CD4-positive, alpha-beta T cell treated with Interleukin-17A for 1 hour (primary cell): Measurements from ENCODE around the gene CBX4.

ENCODE experiments used
- DNase-seq: peaks from one replicate; pipeline ENCODE4 v3.0.0-alpha.2; 2020

CBX4 gene

DNA sequence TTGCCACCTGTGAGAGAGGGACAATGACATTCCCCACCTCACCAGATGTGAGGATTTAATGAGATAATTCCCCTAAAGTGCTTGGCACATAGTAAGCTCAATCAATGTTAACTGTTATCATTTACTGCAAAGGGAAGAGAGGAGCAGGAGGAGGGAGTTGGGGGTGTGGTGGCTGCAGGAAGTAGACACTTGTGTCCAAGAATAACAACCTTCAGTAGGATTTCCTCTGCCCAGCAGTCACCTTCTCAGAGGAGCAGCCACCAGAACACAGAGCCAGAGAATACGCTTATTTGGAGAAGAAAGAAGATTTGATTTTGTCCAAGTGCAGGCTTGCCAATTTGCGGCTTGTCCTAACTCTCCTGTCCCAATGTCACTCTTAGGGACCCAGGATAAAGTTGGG is 10.2 kb downstream of the CBX4 start:
- no peak for DNase-seq

DNA sequence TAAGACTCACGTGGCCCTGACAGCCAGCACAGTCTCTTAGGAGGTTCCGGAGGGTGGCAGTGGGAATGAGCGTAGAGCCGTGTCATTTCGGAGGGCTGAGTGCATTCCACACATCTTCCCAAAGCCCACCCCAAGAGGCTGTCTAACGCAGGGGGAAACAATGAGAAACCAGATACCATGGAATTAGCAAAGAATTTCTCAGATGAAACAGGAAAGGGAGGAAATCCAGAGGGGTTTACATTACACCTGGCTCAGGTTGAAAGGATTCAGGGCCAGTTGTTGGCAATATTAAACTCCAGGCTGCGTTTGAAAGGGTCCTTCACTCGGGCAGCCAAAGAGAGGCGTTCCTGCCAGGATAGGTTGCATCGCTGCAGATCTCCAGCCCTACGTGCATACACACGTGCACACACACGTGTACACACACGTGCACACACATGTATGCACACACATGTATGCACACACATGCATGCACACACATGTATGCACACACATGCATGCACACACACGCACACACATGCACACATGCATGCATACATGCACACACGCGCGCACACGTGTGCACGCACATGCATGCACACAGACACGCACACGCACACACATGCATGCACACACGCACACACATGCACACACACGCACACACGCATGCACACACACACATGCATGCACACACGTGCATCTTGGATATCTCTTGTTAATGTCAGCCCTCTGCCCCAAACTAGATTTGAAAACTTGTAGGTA is 12.2 kb downstream of the CBX4 start:
- DNase-seq = no peak

DNA sequence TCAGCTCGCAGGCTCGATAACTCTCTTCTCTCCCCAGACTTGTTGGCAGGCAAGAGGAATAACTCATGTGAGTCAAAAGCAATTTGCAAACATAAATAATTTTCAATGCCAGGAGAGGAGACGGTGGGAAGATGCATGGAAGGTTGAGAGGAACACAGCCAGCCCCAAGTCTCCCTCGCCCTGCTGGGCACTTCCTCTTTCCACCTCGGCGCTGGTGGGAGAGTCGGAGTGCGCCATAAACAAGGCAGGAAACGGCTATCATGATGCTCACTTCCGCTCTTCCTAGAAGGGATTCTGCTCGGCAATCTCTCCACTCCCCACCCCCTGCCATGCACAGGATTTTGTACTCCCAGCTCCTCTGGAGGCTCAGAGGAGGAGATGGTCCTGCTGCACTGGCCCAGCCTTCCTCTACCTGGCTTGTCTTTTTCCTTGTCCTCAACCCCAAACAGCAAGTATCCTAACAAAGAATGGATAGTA is 13.0 kb downstream of the CBX4 start:
- no peak for DNase-seq

DNA sequence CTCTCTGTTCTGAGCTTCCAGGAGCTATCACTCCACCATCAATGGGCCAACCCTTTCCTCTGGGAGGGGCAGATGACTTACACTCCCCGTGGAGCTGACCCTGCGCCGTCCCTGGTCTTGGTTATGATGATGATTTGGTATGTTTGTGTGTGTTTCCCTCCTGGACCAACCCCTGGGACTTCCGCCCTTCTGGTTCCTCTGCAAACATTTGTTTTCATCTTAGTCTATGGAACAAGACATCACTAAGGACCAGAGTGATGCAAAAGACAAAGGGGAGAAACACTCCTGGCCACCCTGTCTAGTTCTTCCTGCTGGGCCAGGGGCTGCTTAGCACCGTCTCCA is 13.7 kb downstream of the CBX4 start:
- no peak for DNase-seq

DNA sequence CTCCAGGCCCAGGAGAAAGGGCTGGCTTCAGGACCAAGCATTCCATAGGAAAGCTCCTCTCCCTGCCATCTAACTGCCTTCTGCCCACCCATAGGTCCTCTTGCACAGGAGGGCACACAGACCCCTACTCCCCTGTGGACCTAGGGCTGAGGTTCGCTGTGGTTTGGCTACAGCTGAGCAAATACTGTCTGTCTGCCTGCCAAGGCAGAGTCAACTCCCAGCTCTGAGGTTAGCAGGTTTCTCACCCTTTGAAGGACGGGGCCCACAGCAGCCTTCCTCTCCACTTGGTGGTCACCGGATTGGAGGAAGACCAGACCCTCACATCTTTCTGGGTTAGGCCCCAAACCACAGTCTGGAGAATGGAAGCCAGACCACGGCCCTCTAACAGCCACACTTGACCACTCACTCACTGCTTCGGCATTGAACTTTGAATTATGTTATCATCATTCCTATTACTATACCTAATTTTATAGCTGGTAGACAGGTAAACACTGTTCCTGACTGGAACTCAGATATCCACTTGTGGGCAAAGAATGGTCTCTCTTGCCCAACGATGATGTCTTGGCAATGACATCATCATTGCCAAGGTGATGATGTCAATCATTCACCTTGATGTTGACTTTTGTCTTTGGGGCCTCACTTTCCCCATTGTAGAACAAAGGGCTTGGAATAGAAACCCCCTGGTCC is 14.2 kb downstream of the CBX4 start:
- no peak for DNase-seq

DNA sequence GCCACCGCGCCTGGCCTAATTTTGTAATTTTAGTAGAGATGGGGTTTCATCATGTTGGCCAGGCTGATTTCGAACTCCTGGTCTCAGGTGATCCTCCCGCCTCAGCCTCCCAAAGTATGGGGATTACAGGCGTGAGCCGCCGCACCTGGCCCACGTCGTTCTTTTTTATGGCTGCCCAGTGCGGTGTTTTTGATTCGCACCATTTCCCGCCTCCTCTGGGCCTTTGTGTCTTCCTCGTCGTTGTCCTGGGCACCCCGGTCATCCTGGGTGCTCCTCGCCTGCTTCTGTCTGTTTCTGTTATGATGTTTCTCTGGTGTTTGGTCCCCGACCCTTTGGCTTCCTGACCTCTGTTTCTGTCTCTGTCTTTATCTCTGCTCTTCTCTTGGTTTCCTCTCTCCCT is 15.0 kb downstream of the CBX4 start:
- DNase-seq = no peak

DNA sequence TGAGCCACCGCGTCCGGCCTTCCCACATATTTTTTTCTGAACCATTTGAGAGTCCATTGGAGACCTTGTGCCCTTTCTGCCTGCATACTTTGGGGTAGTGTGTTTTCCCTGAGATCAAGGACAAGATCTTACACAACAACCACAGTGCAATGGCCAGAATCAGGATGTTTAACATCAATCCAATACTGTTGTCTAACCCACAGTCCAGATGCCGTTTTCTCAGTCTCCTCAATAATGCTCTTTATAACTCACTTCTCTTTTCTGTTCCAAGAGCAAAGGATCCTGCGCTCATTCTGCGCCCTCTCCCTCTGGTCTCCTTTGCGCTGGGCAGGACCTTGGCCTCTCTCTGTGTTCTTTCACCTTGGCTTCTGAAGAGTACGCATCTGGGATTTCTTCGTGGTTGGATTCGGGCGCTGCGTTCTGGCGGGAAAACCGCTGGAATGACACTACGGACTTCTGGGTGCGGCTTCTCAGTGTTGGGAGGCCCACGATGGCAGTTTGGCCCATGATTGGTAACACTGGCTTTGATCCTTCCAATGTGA is 16.6 kb downstream of the CBX4 start:
- no peak for DNase-seq

DNA sequence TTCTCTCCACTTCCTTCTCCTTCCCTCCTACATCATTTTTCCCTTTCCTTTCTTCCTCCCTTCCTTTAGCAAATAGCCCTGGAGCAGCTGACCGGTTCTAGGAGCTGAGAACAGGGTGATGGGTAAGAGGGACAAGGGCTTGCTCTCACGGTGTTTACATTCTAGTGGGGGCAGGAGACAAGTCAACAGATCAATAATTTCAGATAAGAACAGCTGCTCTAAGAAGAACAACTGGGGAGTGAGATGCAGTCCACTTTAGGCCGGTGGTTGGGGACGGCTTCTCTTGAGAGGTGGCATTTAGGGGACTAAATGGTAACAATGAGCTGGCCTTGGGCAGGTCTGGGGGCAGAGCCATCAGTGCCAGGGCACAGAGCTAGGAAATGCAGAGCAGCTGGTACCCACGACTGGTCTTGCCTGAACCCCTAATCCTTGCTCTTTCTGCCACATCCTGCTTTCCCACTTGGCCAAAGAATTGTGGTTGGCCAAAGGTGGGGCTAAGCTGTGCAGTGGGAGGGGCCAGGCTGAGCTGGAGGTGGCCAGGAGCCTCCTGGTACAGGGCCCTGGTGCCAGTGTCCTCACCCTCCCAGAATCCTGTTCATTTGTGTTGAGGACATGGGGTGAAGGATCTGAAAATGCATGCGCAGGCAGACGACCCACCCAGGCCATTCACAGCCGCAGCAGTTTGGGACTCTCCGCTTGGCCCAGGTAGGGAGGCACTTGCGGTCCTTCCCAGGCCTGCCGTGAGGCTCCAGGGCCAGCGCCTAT is 17.7 kb downstream of the CBX4 start:
- DNase-seq = no peak

DNA sequence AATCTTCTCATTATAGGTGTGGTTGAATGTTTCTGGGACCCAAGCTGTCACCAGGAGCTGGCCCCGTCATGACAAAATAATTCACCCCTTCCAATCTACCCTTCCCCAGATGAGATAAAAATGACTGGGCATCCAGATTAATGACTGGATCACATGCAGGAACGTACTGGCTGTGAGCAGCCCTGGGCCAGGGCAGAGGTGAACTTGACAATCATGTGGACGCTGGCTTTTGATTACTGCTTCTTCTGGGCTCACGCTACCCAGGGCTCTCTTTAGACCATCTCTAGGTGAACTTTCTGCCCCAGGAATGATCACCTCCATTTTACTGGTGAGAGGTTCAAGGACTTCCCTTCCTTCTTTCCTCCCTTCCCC is 18.3 kb downstream of the CBX4 start:
- no peak for DNase-seq

DNA sequence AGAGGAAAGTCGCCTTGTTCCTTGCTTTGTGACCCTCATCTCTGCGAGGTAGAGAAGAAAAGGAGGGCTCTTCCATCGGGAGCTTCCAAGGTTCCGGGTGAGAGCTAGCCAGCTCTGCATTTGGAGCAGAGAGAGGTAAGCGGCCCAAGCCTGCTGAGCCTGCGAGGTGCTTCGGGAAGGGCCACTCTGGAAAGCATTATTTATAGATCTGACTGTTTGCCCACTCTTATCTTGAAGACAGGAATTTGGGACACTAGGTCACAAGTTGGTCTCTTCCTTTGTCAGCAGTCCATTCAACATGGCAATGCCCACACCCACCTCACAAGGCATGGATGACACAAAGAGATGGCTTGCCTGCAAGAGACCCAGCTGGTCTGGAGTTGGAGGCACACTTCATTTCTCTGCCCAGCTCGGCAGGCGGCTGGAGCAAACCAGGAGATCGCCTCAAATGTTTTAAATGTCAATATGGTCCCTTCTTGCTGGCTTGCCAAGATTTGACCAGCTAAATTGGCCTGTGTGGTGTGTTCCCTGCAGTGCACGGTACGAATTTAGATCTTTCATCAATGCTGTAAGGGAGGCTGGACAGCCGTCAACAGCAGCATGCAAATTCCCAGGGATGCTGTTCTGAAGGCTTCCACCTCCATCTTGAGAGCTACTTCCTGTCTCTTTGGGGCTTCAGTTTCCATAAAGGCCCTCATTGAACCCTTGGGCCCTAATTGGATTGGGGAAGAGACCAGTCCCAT is 19.5 kb downstream of the CBX4 start:
- DNase-seq = no peak

DNA sequence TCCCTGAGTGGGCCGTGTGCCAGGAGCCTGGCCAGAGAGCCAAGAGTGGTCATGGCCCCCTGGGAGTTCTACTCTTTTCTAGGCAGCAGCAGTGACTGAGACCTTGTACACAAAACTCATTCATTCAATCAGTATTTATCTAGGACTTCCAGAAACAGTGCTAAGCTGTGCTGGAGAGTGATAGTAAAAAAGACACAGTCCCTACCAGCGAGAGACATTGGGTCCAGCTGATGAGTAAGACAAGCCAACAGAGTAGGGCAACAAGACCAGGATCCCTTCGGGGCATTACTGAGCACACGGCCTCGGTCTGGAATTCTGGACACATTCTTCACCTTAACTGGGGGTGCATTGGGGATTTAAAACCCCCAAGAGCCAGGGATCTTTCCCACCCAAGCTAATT is 20.2 kb downstream of the CBX4 start:
- DNase-seq = no peak

DNA sequence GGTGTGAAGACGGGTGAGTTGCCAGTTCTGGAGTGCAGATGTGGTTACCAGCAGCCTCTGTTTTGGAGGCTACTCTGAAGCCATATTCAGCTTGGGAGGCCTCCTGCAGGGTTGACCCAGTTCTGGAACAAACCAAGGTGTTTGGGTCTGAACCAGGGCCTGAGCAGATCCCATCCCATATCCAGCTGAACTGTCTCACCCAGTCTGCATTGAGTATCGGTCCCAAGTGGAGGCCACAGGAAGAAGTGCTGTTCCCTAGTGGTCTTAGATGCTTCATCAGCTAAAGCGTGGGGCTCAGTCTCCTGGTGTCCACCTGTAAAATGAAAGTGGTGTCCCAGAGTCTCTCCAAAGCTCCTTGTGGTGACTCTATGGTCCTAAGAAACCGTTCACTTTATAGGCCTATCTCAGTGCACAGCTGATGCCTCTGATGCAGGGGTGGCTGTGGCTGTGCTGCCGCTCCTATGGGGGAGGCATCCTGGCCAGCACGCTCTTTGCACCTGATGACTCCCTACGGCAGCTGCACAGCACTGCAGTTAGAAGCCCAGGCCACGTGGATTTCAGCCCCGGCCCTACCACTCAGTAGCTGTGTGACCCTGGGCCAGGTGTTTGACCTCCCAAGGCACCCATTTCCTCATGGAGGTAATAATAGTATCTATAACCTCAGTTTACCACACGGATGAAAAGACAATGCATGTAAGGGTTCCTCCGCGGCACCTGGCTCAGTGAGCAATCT is 21.0 kb downstream of the CBX4 start:
- no peak for DNase-seq

DNA sequence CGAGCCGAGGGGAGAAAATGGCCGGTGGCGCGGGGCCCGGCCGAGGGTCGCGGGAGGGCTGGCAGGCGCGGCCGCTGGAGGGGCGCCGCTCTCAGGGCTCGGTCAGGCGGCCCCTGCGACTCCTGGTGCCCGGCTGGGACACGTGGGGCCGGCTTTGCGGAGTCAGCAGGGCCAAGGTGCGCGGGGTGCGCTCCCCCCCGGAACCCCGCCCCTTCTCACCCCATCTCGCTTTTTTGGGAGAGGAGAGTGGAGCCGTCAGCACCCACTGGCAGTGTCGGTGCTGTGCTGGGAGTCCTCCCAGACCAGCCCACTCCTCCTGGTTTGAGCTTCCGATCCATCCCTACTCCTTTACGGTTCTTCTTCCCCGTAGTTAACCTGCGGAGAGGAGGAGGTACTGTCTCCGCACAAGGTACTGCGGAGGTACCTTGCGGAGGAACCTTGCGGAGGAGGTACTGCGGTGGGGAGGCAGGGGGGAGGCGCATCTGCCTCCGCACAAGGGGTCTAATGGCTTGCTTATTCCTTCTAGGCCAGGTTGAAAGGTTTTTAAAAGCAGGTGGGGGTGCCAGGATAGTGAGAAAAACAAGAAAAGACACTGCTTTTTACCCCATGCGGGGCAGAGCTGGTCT is 23.3 kb downstream of the CBX4 start:
- DNase-seq = no peak

DNA sequence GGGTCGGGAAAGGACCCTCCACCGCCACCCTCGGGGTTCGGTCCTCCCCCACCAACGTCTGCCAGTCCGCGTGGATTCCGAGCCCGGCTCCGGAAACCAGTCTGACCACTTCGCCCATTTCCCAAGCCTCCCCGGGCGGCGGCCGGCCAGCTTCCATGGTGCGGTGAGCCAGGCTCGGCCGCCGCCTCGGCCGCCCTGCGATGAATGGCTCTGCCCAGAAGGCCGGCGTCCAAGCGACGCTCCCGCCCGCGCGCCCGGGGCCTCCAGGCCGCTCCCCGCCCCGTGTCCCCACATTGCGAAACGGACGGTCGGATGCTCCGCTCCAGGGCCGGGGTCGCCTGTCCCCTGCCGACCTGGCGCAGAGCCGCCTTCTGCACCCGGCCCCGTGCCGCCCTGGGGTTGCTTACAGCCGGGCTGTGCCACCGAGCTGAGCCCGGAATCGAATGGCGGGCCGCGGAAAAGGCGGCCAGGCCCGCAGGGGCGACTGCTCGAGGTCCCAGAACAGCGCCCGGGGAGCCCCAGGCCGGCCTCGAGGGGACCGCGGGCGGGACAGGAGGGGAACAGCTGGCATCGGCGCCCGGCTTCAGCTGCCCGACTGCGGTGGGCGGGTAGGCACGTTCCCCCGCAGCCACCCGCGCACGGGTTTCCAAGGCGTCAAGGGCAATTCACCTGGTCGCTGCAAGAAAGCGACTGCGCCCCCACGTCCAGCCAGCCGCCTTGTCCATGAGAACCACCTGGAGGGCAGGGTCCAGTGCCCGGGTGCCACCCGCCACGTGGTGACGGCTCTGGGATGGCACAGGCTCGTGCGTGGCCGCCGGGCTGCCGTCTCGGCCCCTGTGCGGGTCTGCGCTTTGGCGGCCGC is 24.0 kb downstream of the CBX4 start:
- no peak for DNase-seq

DNA sequence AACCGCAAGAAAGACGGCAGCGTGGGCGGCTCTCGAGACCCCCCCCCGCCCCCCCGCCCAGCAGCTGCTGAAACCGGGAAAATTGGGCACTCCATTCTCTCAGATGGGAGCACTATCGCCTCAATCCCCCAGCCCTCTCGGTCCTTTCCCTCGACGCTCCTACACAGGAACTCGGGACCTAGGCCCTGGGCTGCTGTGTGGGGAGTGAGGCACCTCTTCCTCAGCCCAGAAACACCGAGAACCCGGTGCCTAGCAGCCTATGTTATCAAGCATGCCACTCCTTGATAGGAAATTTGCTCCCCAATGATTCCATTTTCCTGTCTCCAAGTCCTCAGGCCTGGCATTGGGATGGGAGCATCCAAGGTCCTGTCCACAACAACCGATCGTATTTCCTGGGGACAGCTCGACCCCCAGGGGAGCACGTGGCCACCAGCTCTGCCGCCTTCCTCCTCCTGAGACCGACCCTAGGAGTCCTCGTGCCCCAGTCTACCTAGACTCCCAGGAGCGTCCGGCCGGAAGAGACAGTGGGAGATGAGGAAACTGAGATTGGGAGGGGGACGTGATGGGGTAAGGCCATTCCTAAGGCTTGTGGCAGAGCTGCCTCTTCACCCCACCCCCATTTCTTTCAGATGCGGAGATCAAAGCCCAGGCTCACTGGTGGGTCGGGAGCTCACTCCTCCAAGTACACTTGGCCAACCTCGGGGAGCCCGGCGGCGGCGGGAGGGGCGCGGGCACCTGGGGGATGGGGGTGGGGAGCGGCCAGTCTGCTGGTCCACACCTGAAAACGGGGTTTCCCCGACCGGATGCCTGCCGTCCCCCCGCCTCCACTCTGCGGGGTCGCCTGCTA is 24.9 kb downstream of the CBX4 start:
- no peak for DNase-seq

DNA sequence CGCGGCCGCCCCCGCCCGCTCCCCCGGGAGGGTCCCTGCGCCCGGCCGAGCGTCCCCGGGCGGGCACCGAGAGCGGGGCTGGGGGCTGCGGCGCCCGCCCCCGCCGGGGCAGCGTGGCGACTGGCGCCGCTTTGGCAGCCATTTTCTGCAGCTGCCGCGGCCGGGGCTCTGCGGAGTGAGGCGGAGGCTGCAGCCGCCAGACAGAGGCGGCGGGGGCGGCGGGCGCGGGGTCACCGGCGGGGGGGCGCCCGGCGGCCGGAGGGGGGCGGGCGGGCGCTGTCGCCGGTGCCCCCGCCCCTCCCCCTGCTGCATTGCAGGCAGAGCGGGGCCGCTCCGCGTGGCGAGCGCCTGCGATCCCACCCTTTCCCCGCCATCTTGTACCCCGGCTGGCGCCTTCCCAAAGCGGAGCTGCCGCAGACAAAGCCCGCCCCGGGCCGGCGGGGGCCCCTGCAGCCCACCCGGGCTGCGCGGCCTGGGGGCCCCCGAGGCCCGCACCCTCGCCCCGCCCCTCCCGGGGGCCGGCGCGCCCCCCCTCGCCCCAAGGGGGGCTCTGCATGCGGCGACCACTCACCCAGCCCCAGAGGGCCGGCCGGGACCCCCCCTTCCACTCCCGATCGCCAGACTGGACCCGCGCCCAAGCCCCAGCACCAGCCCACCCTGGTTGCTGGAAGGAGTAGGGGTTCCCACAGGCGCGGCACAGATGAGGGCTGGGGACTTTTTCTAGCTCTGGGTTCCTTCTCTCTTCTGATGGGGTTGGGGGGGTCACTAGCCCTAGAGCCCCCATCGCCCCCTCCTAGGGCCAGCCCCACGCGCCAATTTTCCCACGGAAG is 25.7 kb downstream of the CBX4 start:
- no peak for DNase-seq

DNA sequence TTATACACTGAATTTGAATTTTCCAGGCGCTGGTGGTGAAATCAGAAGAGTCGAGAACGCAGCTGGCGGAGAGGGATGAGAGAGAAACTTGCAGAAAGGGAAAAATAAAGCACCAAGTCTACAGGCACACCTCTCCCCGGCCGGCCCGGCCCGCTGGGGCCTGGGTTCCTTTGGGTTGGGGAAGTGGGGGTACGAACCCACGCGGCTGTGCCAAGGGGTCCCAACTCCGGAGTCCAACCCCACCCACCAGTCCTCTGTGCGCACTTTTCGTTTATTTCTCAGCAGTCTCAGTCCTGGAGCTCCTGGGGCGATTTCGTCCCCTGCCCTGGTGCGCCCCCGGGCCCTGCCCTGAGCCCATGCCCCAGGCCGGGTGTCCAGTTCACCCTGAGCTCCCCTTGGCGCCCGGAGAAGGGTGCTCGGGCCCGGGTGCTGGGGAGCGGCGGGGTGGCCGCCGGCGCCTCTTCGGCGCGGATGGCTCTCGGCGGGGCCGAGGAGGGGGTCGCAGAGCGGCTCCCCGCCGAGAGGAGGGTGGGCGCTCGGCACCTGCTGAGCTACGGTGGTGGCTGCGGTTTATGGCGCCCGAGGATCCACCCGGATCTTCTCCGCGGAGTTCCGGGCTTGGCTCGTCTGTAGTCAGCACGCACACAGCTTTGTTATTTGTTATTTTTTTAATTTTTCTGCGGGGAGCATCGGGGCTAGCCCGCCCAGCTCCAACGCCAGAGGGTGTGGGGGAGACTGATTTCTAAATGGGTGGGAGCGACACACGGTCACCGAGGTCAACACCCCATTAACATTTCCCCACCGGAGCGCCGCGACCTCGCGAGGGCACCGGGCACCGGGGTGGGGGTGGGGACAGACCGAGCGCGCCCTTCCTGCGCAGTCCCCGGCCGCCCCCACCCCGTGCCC is 26.6 kb downstream of the CBX4 start:
- no peak for DNase-seq

DNA sequence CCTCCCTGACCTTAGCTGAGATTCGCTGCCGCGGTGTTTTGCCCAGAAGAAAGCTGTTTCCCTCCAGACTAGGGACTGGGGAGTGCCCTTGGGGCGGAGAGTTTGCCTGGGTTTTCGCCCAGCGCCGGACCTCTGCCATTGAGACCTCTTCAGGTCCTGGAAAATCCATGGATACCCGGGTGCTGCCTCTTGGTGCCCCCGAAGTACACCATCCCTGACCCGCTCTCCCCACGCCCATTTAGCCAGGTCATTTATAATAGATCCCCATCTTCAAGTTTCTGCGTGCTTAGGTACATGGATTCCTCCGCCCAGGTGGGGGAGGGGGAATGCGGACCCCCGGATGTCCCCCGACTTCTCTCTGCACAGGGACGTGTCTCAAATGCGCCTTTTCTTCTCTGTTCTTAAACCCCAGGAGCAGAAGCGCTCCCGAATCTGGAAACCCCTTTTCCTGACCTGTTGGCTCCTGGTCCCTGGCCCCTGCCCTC is 27.3 kb downstream of the CBX4 start:
- DNase-seq = no peak
